Raji (cell line): ENCODE data around the gene IFNL3.
"Not testable (repeated sequence)": the region's sequence is repeated elsewhere in the genome, so short reads cannot be mapped to it uniquely, and the experiment has no call there.

Experiments used
- POLR2A ChIP-seq: IDR thresholded peaks from 2 replicates; pipeline ENCODE4 v1.6.1; 2011; ENCODE audit warnings: low read depth, low read length, control low read depth; ENCODE audit not compliant: insufficient read depth

IFNL3 gene

GRCh38 chr19:39244410-39245100, at the start of gene IFNL3:
IFNL3 (minus strand) TSS chr19:39245006; CDS start chr19:39244967, 39 bp downstream.
- not testable (repeated sequence) for TF ChIP-seq POLR2A

- TF ChIP-seq POLR2A: no peak
Measured at GRCh38 chr19:39293394-39293793, 48.6 kb upstream of the IFNL3 start.

- no peak for TF ChIP-seq POLR2A
Measured at GRCh38 chr19:39284032-39284431, 39.2 kb upstream of the IFNL3 start.

- no peak for TF ChIP-seq POLR2A
Measured at GRCh38 chr19:39282021-39282420, 37.2 kb upstream of the IFNL3 start.

GRCh38 chr19:39277598-39277997, 32.8 kb upstream of the IFNL3 start:
- TF ChIP-seq POLR2A: no peak

GRCh38 chr19:39276740-39277139, 31.9 kb upstream of the IFNL3 start:
- TF ChIP-seq POLR2A: no peak

GRCh38 chr19:39275578-39275977, 30.8 kb upstream of the IFNL3 start:
- TF ChIP-seq POLR2A: no peak

GRCh38 chr19:39270036-39270871, 25.4 kb upstream of the IFNL3 start:
- TF ChIP-seq POLR2A: no peak

GRCh38 chr19:39268085-39268484, 23.3 kb upstream of the IFNL3 start, which contains the start of gene IFNL2:
IFNL2 (plus strand) TSS chr19:39268396; CDS start chr19:39268569, 173 bp downstream.
- not testable (repeated sequence) for TF ChIP-seq POLR2A

- TF ChIP-seq POLR2A: no peak
Measured at GRCh38 chr19:39265321-39265916, 20.6 kb upstream of the IFNL3 start.

GRCh38 chr19:39264306-39265290, 19.8 kb upstream of the IFNL3 start:
- no peak for TF ChIP-seq POLR2A

GRCh38 chr19:39263912-39264305, 19.1 kb upstream of the IFNL3 start:
- no peak for TF ChIP-seq POLR2A

- TF ChIP-seq POLR2A: no peak
Measured at GRCh38 chr19:39262496-39262895, 17.7 kb upstream of the IFNL3 start.

- no peak for TF ChIP-seq POLR2A
Measured at GRCh38 chr19:39261704-39262103, 16.9 kb upstream of the IFNL3 start.
